GM19043 (cell line): ENCODE results near the gene NPPA.

ENCODE experiments used
- ATAC-seq: cut with Tn5 transposase; IDR thresholded peaks from one replicate; pipeline ENCODE4 v1.9.1; 2021; ENCODE audit warnings: low read depth; ENCODE audit not compliant: unreplicated experiment

Gene NPPA

GRCh38 chr1:11845641-11846335 is 1.8 kb downstream of the NPPA start:
- ATAC-seq: no peak

DNA sequence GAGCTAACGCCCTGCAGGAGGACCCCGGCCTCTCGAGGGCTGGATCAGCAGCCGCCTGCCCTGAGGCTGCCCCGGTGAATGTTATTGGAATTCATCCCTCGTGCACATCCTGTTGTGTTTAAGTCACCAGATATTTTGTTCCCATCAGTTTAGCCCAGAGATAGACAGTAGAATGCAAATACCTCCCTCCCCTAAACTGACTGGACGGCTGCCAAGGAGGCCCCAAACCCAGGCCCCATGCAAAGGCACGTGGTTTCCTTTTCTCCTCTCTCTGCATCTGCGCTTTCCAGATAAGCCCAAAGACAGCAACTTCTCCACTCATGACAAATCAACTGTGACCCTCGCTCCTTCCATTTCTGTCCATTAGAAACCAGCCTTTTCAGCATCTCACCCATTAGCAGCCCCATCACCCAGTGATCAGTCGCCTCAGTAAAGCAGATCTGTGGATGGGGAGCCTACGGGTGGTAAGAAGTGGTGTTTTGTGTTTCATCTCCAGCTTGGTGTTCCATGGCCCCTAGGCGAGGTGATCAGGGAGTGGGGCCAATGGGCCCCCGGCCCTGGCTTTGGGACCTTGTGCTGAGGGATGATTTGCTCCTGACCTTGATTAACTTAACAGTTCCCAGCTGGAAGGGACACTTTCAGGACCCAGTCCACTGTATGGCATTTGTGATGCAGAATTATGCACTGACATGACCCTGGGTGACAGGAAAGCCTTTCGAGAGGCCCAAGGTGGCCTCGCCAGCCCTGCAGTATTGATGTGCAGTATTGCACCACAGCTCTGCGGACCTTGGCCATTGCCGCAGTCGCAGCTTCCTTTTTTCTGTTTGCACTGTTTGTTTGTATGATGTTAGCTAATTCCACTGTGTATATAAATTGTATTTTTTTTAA is 5.2 kb downstream of the NPPA start:
- ATAC-seq: no peak

DNA sequence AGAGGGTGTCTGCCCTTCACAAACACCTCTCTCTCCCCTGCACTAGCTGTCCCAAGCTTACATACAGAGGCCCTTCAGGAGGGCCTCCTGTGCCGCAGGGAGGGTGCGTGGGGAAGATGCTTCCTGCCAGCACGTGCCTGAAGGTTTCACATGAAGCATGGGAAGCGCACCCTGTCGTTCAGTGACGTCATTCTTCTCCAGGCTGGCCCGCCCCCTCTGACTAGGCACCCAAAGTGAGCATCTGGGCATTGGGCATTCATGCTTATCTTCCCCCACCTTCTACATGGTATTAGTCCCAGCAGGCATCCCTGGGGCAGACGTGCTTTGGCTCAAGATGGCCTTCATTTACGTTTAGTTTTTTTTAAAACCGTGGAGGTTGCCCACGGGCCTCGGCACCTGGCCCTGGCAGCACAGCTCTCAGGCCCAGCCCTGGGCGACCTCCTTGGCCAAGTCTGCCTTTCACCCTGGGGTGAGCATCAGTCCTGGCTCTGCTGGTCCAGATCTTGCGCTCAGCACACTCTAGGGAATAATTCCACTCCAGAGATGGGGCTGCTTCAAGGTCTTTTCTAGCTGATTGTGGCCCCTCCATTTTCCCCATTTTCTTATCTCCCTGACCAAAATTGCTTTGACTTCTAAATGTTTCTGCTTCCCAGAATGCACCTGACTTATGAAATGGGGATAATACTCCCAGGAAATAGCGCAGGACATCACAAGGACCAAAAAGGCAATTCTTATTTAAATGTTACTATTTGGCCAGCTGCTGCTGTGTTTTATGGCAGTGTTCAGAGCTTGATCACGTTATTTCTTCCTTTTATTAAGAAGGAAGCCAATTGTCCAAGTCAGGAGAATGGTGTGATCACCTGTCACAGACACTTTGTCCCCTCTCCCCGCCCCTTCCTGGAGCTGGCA is 6.1 kb downstream of the NPPA start:
- no peak for ATAC-seq

- ATAC-seq: no peak
These were observed 7.6 kb downstream of the NPPA start for GRCh38 chr1:11839727-11840705.

DNA sequence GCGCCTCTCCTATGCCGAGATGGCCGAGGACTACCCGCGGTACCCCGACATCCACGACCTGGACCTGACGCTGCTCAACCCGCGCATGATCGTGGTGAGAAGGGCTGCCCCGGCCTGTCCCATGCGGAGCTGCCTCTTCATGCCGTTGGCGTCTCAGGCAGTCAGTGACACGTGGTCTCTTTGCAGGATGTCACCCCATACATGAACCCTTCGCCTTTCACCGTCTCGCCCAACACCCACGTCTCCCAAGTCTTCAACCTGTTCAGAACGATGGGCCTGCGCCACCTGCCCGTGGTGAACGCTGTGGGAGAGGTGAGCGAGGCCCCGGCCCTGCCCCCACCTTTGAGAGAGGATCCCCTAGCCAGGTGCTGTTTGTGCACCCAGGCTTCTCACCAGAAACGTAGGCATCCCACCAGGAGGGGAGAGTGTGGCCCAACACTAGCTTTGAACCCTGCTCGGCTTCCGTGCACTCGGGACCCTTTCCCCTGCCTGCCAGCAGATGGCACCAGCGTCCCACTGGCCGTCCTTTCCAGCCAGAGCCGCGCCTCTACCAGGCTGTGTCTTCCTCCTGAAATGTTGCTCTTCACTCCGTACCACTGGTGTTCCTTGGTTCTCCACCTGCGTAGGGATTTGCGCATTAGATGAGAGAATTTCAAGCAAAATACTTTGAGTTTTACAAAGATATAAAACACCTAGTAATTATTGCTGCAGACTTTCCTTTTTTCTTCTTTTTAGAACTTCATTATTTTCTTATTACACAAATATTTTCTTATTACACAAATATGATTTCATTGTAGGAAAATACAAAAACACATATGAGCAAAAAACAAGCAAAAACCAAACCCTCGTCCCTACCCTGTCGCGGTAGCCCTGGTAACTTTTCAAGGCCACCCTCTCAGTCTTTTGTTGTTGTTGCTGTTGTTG is 9.0 kb downstream of the NPPA start:
- ATAC-seq: no peak

- ATAC-seq: no peak
These were observed 9.7 kb downstream of the NPPA start for GRCh38 chr1:11837767-11838348.

- no peak for ATAC-seq
These were observed 10.4 kb downstream of the NPPA start for GRCh38 chr1:11836955-11837766.

DNA sequence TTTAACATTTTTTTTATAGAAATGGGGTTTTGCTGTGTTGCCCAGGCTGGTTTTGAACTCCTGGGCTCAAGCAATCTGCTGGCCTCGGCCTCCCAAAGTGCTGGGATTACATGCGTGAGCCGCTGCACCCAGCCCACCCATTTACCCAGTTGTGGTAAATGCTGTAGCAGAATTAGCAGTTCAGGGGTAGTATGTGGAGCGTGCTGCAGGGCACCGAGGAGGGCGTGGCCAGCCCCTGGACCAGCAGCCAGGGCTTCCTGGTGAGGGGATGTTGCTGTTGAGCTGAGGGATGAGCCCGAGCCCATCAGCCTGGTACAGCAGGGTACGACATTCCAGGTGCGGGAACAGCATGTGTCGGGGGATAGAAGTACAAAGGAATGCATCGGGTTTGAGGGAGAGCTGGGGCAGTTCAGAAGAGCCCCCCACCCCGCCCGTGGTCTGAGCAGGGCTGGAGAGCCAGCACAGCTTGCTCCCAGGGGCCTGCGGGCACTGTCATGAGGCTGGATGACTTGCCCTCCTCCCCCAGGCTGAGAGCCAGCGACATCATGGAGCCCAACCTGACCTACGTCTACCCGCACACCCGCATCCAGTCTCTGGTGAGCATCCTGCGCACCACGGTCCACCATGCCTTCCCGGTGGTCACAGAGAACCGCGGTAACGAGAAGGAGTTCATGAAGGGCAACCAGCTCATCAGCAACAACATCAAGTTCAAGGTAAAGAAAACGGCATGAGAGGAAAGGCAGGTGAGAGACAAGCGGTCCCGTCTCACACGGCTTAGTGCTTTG is 11.9 kb downstream of the NPPA start:
- ATAC-seq: no peak

- no peak for ATAC-seq
These were observed 13.7 kb downstream of the NPPA start for GRCh38 chr1:11833900-11834299.

GRCh38 chr1:11833497-11833896 is 14.1 kb downstream of the NPPA start:
- ATAC-seq: no peak

DNA sequence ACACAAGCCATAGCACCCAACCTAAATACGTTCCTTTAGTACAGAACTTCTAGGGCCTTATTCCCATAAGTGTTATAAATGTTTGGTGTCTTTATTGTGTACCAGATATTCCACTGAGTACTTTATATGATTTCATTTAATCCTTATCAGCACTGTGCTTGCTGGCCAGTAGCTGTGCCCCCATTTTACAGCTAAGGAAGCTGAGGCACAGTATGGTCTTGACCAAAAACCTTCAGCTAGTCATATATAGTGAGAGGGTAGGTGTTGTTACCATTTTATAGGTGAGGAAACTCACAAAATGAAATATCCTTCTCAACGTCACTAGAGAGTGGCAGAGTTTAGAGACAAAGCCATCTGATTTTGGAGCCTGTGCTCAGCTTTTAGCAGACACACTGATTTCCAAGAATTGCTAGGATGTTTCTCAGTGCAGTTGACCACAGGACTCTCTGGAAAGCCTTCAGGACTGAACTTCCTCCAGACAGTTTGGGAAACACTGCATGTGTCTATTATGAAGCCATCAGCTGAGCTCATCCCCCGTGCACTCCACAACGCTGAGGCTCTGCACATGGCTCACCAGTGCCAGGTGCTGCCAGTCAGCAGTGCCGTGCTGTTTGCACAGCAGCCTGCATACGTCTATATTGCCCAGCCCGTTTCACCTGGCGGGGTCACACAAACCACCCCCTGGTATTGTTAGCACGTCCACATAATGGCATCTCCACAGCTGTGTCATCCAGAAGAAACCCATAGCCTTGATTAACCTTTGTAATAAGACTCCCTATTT is 15.4 kb downstream of the NPPA start:
- no peak for ATAC-seq

GRCh38 chr1:11828511-11828910 is 19.1 kb downstream of the NPPA start:
- no peak for ATAC-seq

GRCh38 chr1:11826946-11827345 is 20.6 kb downstream of the NPPA start:
- ATAC-seq: no peak

DNA sequence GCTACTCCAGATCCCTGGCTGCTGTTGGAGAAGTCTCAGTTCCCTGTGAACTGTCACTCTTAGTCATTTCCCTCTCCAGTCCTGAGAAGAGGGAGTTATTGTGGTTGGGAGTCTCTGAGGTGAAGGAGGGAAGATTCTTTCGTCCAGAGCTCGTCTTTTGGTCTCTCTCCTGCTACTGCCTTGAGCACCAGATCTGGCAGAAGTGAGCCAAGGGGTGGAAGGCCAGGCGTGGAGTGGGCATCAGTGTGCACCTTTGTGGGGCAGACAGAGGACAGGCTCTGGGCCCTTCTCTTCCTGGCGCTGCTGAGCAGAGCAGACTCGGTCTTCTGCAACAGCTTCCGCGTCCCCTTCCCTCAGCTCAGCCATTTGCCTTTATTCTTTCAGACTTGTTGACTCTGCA is 22.5 kb downstream of the NPPA start:
- ATAC-seq: no peak

- no peak for ATAC-seq
These were observed 24.0 kb downstream of the NPPA start for GRCh38 chr1:11823366-11824137.
